AG09319 (cell line): Measurements from ENCODE around the gene SLC9A9.
"Not testable (repeated sequence)": the region's sequence is repeated elsewhere in the genome, so short reads cannot be mapped to it uniquely, and the experiment has no call there.

Experiments
- DNase-seq: peaks from one replicate; pipeline ENCODE4 v3.0.0-alpha.2; 2010; ENCODE audit warnings: low read depth; ENCODE audit errors: extremely low read depth
- TF ChIP-seq, protein P1 (sequence below): IDR thresholded peaks from 2 replicates; pipeline ENCODE4 v1.5.1; 2011; ENCODE audit warnings: low read depth, mild to moderate bottlenecking, inconsistent platforms, low read length, moderate library complexity

The SLC9A9 gene

DNA sequence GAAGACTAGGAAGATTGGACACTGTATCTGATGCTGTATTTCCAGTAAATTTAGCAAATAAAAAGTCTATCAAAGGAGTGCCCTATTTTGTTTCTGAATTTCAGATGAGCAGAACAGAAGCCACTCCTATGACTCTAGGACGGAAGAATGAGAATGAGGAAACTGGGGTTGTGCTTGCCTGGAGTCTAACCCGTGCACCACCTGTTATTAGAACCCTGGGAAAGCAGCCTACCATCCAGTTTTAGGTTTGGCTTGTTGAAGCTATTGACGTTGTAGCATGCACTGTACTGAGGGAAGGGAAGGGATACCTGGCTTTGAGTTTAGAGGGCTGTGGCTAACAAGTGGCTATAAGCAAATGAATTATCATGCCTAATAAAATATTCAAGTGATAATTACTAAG lies 318.5 kb downstream of the SLC9A9 start:
- TF ChIP-seq, protein P1, sequence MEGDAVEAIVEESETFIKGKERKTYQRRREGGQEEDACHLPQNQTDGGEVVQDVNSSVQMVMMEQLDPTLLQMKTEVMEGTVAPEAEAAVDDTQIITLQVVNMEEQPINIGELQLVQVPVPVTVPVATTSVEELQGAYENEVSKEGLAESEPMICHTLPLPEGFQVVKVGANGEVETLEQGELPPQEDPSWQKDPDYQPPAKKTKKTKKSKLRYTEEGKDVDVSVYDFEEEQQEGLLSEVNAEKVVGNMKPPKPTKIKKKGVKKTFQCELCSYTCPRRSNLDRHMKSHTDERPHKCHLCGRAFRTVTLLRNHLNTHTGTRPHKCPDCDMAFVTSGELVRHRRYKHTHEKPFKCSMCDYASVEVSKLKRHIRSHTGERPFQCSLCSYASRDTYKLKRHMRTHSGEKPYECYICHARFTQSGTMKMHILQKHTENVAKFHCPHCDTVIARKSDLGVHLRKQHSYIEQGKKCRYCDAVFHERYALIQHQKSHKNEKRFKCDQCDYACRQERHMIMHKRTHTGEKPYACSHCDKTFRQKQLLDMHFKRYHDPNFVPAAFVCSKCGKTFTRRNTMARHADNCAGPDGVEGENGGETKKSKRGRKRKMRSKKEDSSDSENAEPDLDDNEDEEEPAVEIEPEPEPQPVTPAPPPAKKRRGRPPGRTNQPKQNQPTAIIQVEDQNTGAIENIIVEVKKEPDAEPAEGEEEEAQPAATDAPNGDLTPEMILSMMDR = no peak

DNA sequence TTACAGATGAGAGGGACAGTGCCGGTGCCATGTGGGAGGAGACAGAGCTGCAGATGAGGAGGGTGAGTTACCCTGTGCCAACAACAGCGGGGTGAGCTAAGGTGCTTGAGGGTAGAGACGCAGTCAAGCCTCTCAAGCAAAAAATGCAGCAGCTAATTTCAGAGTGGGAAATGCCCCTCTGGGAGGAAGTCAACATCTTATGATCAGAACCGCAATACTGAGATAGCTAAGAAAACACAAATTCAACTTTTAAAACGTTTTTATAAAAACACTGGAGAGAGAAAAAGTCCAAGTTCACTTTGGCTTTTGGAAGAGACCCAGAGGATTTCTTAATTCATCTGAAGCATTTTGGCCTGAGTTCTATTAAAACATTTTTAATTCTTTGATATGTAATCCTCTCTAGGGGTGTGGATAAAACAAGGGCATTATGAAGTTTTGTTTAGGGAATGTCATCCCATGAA lies 319.2 kb downstream of the SLC9A9 start:
- no peak for DNase-seq
- TF ChIP-seq, protein P1 = no peak

More for the DNA sequence above, 318.5 kb downstream of the SLC9A9 start:
- no peak for DNase-seq

DNA sequence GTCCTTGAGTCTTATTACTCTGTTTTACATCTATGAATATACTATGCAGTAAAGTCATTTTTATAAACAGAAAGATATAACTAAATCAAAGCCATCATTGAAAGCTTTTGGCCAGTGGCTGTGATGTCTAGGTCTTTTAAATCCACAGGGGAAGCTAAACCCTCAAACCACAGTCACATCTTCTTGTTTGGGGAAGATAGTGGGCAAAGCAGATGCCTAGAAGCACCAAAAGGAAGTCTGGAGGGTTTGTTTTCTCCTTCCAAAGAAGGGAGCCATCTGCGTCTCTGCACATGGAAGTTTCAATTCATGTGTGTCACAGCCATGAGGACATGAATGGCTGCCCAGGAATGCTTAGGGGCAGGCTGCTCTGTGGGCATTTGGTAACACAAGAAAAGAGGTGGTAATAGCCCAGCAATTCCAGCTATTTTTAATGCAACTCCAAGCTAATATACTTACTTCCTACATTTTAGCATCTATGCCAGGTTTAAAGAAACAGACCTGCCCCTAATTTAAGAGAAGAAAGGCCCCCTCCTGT lies 322.2 kb downstream of the SLC9A9 start:
- TF ChIP-seq, protein P1 = no peak
- DNase-seq = no peak

DNA sequence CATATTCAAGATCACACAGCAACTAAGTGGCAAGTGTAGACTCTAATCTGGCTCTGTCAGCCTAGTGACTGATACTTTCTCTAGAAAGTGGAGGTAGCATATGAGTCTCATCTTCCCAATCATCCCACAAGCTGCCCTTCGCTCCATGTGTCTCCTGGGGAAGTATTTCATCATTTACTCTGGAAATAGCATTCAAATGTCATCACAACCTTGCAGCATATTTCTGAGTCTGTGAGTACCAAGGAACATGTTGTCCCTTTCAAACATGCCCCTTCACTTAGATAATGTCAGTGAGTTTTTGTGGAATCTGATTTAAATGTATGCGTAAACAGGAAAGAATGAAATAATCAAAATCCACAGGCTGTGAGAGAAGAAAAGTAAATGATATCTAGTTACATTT lies 322.9 kb downstream of the SLC9A9 start:
- no peak for DNase-seq
- TF ChIP-seq, protein P1 = no peak

DNA sequence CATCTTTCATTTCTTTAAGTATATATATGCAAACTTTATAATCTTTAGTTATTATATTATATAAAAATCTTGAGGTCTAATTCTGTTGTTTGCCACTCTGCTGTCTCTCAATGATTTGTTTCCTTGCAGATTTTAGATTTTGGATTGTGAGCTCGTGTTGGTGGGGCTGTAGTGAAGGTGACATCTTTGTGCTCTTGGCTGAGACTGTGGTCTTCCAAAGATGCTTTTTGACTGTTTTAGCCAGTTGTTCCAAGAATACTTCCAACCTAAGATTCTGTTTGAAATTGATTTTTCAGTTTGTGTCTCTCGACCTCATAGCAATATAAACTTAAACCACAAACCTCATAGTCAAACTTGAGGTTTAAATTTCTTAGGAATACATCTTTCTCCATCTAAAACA lies 326.5 kb downstream of the SLC9A9 start:
- TF ChIP-seq, protein P1 = no peak
- DNase-seq = no peak

DNA sequence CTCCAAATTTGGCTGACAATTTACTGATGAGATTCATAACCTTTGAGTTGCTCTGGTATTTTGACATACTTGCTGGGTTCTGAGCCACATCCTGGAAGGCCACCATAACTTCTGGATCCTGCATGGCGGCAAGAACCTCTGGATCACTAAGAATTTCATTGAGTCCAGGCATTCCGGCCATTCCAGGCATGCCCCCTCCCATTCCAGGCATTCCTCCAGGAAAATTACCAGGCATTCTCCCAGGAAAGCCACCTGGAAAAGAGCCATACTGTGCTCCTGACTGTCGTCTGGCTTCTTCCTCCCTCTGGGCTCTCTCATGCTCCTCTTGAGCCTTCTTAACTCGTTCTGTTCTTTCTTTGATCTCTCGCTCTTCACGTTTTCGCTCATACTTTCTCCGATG lies 331.1 kb downstream of the SLC9A9 start:
- DNase-seq = not testable (repeated sequence)

DNA sequence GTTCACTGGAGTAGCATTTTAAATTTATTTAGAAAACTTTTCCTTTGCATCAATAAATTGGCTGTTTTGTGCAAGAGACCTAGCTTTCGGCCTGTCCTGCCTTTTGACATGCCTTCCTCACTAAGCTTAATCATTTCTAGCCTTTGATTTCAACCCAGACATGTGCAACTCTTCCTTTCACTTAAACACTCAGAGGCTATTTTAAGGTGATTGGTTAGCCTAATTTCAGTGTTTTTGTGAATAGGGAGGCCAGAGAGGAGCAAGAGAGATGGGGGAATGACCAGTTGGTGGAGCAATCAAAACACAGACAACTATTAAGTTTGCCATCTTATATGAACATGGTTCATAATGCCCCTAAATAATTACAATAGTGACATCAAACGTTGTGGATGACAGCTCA lies 333.4 kb downstream of the SLC9A9 start:
- DNase-seq = no peak
- TF ChIP-seq, protein P1 = no peak

DNA sequence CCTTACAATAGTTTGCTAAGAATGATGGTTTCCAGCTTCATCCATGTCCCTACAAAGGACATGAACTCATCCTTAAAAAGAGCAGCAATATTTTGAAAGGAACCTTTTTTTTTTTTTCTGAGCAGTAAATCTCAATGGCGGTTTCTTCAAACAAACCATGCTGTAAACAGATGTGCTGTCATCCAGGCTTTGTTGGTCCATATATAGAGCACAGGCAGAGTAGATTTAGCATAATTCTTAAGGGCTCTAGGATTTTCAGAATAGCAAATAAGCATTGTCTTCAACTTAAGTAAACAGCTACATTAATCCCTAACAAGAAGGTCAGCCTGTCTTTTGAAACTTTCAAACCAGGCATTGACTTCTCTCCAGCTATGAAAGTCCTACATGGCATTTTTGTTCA lies 334.2 kb downstream of the SLC9A9 start:
- TF ChIP-seq, protein P1 = no peak
- DNase-seq = no peak
